ENCODE data around the gene DAZL. TPM values are rescaled to one million over a fixed set of nuclear protein-coding genes. Genes with fewer than 3 reads are reported as not detected.

Gene DAZL
- total RNA-seq, 1 experiment from 2014 or later, result not detected

DNA sequence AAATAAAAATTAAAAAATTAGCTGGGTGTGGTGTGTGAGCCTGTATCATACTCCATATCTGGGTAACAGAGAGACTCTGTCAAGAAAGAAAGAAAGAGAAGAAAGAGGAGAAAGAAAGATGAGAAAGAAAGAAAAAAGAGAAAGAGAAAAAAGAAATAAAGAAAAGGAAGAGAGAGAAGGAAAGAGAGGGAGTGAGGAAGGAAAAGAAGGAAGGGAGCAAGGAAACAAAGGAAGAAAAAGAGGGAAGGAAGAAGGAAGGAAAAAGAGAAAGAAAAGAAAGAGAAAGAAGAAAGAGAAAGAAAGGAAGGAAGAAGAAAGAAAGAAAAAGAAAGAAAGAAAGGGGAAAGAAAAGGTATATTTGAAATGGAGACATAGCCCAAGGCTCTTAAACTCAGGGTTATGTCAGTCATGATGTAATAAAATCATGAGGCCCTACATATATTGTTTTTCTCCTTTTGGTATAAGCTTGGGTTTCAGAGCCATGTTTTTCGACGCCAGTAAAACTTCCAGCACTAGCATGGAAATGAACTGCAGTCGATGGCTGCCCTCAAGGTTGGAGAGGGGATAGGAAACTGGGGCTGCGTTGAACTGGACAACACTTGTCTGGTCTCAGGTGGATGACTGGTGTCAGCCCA, 53.8 kb downstream of the DAZL start:
- Histone ChIP-seq H2AFZ (peak overlapping the region; percentile 76), H3K4me2 (peak overlapping the region; percentile 60; the same call in 1 of the 2 replicates), H3K79me2 (ENCODE audit: low read depth) (no peaks in the 10 kb centered on the region), H3K36me3 (ENCODE audit: low read depth) (no peaks in the 10 kb centered on the region), H4K20me1 (ENCODE audit: insufficient read depth) (no peaks in the 10 kb centered on the region), H3K27me3 (ENCODE audit: insufficient read depth, low read depth) (no peaks in the 10 kb centered on the region), H3K9me2 (ENCODE audit: insufficient read depth) (no peaks in the 10 kb centered on the region), H3K27ac (no peak overlapping the region), H3K4me1 (replicated peaks; ENCODE audit: insufficient read depth) (no peaks in the 10 kb centered on the region), H3F3A (ENCODE audit: insufficient read depth, low read depth) (no peaks in the 10 kb centered on the region), H3K4me3 (no peak overlapping the region), H3K9me3 (ENCODE audit: insufficient read depth, low read depth) (no peaks in the 10 kb centered on the region)
- CTCF ChIA-PET, result interaction anchor here (0.7 kb wide), 1 partner anchor 286 kb away, joined by 3 read pairs; the partner anchor contains the start of gene OXNAD1
- intact Hi-C loops (cut with micrococcal nuclease; ENCODE audit: unreplicated experiment), result loop anchor here (5.0 to 10.0 kb wide), 4 partner anchors 284 to 1447 kb away; partner anchors contain the start of gene OXNAD1
- no peak for DNase-seq
- no TSS peak for BruUV-seq (replicated peaks)
- TF ChIP-seq, protein P1, sequence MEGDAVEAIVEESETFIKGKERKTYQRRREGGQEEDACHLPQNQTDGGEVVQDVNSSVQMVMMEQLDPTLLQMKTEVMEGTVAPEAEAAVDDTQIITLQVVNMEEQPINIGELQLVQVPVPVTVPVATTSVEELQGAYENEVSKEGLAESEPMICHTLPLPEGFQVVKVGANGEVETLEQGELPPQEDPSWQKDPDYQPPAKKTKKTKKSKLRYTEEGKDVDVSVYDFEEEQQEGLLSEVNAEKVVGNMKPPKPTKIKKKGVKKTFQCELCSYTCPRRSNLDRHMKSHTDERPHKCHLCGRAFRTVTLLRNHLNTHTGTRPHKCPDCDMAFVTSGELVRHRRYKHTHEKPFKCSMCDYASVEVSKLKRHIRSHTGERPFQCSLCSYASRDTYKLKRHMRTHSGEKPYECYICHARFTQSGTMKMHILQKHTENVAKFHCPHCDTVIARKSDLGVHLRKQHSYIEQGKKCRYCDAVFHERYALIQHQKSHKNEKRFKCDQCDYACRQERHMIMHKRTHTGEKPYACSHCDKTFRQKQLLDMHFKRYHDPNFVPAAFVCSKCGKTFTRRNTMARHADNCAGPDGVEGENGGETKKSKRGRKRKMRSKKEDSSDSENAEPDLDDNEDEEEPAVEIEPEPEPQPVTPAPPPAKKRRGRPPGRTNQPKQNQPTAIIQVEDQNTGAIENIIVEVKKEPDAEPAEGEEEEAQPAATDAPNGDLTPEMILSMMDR (conservative IDR thresholded peaks at IDR 0.05), result no peak
- TF ChIP-seq EZH2 (IDR thresholded peaks at IDR 0.05; ENCODE audit: low read depth), result no peak
- POLR2A ChIA-PET (ENCODE audit: unreplicated experiment), result no interaction called here

DNA sequence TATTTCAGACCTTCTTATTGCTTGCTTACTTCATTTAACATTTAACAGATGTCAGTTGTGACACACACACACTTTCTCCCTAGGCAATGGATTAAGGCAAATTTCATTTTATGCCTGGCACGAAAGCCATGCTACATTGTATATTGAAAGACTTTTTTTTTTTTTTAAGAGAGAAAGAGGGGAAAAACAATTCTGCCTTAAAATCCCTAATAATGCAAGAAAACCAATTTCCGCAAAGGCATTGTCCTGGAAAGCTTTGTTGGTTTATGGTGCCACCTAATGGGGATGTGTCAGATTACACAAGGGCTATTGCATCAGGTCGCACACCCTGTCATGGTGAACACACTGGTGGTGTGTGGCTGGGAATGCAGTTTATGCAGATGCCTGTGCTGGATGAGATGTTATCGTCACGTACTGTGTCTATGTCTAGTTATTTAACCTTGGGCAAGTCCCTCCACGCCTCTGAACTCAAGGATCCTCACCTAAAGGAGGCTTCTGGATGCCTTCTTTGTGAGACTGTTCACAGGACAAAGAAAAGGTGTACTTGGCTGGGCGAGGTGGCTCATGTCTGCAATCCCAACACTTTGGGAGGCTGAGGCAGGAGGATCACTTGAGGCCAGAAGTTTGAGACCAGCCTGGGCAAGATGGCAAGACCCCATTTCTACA, 54.4 kb downstream of the DAZL start:
- no peak overlapping the region for H3K4me3 ChIP-seq
- H3F3A ChIP-seq (ENCODE audit: insufficient read depth, low read depth), result no peaks in the 10 kb centered on the region
- intact Hi-C loops (cut with micrococcal nuclease; ENCODE audit: unreplicated experiment), result loop anchor here (1.0 to 10.0 kb wide), 5 partner anchors 261 to 1446 kb away; partner anchors contain the start of gene OXNAD1
- no TSS peak for BruUV-seq (replicated peaks)
- peak overlapping the region; percentile 76 for H2AFZ ChIP-seq
- ChIA-PET POLR2A (ENCODE audit: unreplicated experiment) (no interaction called here), CTCF (interaction anchor here (0.7 kb wide), 1 partner anchor 286 kb away, joined by 3 read pairs; the partner anchor contains the start of gene OXNAD1)
- H3K79me2 ChIP-seq (ENCODE audit: low read depth), result no peaks in the 10 kb centered on the region
- peak overlapping the region; percentile 60 for H3K4me2 ChIP-seq
- no peaks in the 10 kb centered on the region for H3K27me3 ChIP-seq (ENCODE audit: insufficient read depth, low read depth)
- no peaks in the 10 kb centered on the region for H3K9me2 ChIP-seq (ENCODE audit: insufficient read depth)
- H3K36me3 ChIP-seq (ENCODE audit: low read depth), result no peaks in the 10 kb centered on the region
- no peaks in the 10 kb centered on the region for H4K20me1 ChIP-seq (ENCODE audit: insufficient read depth)
- H3K9me3 ChIP-seq (ENCODE audit: insufficient read depth, low read depth), result no peaks in the 10 kb centered on the region
- peak; percentile 61 to 75 for DNase-seq
- H3K4me1 ChIP-seq (replicated peaks; ENCODE audit: insufficient read depth), result no peaks in the 10 kb centered on the region
- no peak overlapping the region for H3K27ac ChIP-seq
- TF ChIP-seq, protein P1 (conservative IDR thresholded peaks at IDR 0.05), result peak; percentile 89
- TF ChIP-seq EZH2 (IDR thresholded peaks at IDR 0.05; ENCODE audit: low read depth), result no peak

DNA sequence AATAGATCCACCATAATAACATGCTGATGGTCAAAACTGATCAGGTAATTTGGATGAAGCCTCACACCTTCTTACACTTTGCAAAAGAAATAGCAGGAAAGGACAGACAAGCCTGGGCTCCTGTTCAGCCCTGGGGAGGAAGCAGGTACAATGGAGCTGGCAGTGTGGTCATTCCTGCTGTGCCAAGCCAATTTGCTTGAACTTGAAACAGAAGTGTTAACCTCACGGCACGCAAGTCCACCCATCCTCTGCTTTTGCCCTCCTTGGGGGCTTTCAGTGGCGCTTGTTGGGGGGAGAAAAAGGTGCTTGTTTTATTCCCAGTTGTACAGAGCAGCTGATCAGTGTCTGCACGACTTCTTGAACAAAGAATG, 54.9 kb downstream of the DAZL start:
- POLR2A ChIA-PET (ENCODE audit: unreplicated experiment), result no interaction called here
- H3K27ac ChIP-seq, result no peak overlapping the region
- no TSS peak for BruUV-seq (replicated peaks)
- no peaks in the 10 kb centered on the region for H3K36me3 ChIP-seq (ENCODE audit: low read depth)
- no peak for TF ChIP-seq EZH2 (IDR thresholded peaks at IDR 0.05; ENCODE audit: low read depth)
- TF ChIP-seq, protein P1 (conservative IDR thresholded peaks at IDR 0.05), result no peak
- no peaks in the 10 kb centered on the region for H3K9me3 ChIP-seq (ENCODE audit: insufficient read depth, low read depth)
- H3K27me3 ChIP-seq (ENCODE audit: insufficient read depth, low read depth), result no peaks in the 10 kb centered on the region
- DNase-seq, result no peak
- no peaks in the 10 kb centered on the region for H3F3A ChIP-seq (ENCODE audit: insufficient read depth, low read depth)
- no peak overlapping the region for H3K4me2 ChIP-seq
- CTCF ChIA-PET, result interaction anchor here (1.1 kb wide), 1 partner anchor 262 kb away, joined by 4 read pairs; no protein-coding TSS in a partner anchor
- H3K4me3 ChIP-seq, result no peak overlapping the region
- H3K79me2 ChIP-seq (ENCODE audit: low read depth), result no peaks in the 10 kb centered on the region
- no peaks in the 10 kb centered on the region for H4K20me1 ChIP-seq (ENCODE audit: insufficient read depth)
- no peaks in the 10 kb centered on the region for H3K4me1 ChIP-seq (replicated peaks; ENCODE audit: insufficient read depth)
- no peak overlapping the region for H2AFZ ChIP-seq
- intact Hi-C loops (cut with micrococcal nuclease; ENCODE audit: unreplicated experiment), result loop anchor here (1.0 to 10.0 kb wide), 5 partner anchors 260 to 1445 kb away; partner anchors contain the start of gene OXNAD1
- H3K9me2 ChIP-seq (ENCODE audit: insufficient read depth), result no peaks in the 10 kb centered on the region

All from PC-9 (cell line).